Neural crest cell (in vitro differentiated cells): ENCODE data around the gene ERGIC2. TPM values are rescaled to one million over a fixed set of nuclear protein-coding genes. Genes with fewer than 3 reads are reported as not detected.
"Not testable (repeated sequence)": the region's sequence is repeated elsewhere in the genome, so short reads cannot be mapped to it uniquely, and the experiment has no call there.

Experiments
- DNase-seq: peaks from one replicate; pipeline ENCODE4 v3.0.0; 2021; ENCODE audit warnings: low read depth, mixed read lengths, low spot score
- H3K27ac Mint-ChIP-seq: one replicate; pipeline ENCODE4 v1.8.0; 2021; ENCODE audit warnings: mild to moderate bottlenecking, mixed read lengths; ENCODE audit not compliant: unreplicated experiment
- H3K27me3 Mint-ChIP-seq: 2 replicates; pipeline ENCODE4 v1.8.0; 2021; ENCODE audit warnings: low read depth, mild to moderate bottlenecking, mixed read lengths
- H3K36me3 Mint-ChIP-seq: 2 replicates; pipeline ENCODE4 v1.8.0; 2021; ENCODE audit warnings: low read depth, mild to moderate bottlenecking, mixed read lengths
- H3K4me1 Mint-ChIP-seq: 2 replicates; pipeline ENCODE4 v1.8.0; 2021; ENCODE audit warnings: mixed read lengths
- H3K4me3 Mint-ChIP-seq: one replicate; pipeline ENCODE4 v1.8.0; 2021; ENCODE audit warnings: mild to moderate bottlenecking, mixed read lengths
- H3K9me3 Mint-ChIP-seq: 2 replicates; pipeline ENCODE4 v1.8.0; 2021; ENCODE audit warnings: mixed read lengths
- total RNA-seq: library from RNA; stranded (reverse); gene quantifications from 2 replicates; pipeline ENCODE4 v1.2.1, GENCODE V29; 2021
- TF ChIP-seq, protein P1 (sequence below): fragments of 200-600 bp; sonication (generic); conservative IDR thresholded peaks from 2 replicates; pipeline ENCODE4 v1.5.0; 2021; ENCODE audit warnings: antibody characterized with exemption, mild to moderate bottlenecking

ERGIC2 gene
- total RNA-seq, 1 donor from 2014 or later = 48.9 TPM

DNA sequence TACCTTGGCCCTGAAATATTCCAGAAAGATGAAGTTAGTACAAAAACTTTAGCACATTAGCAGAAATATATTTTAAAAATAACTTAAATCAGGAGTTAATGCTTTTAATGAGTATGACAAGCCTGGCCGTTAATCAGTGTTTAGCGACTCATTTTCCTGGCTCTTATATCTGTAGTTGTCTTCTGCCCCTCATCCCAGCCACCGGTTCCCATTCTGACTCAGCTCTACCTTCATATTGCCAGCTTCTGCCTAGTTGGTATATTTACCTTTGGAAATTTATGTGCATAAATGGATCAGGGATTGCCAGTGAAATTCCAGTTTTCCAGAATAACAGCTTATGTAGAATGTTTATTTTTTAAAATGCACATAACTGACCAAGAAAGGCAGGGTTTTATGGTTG, 79.9 kb downstream of the ERGIC2 start:
- Mint-ChIP-seq H3K36me3 (no peaks in the 10 kb centered on the region), H3K27me3 (no peaks in the 10 kb centered on the region), H3K9me3 (no peaks in the 10 kb centered on the region), H3K27ac (no peak overlapping the region), H3K4me1 (no peaks in the 10 kb centered on the region), H3K4me3 (no peak overlapping the region)
- no peak for DNase-seq
- TF ChIP-seq, protein P1, sequence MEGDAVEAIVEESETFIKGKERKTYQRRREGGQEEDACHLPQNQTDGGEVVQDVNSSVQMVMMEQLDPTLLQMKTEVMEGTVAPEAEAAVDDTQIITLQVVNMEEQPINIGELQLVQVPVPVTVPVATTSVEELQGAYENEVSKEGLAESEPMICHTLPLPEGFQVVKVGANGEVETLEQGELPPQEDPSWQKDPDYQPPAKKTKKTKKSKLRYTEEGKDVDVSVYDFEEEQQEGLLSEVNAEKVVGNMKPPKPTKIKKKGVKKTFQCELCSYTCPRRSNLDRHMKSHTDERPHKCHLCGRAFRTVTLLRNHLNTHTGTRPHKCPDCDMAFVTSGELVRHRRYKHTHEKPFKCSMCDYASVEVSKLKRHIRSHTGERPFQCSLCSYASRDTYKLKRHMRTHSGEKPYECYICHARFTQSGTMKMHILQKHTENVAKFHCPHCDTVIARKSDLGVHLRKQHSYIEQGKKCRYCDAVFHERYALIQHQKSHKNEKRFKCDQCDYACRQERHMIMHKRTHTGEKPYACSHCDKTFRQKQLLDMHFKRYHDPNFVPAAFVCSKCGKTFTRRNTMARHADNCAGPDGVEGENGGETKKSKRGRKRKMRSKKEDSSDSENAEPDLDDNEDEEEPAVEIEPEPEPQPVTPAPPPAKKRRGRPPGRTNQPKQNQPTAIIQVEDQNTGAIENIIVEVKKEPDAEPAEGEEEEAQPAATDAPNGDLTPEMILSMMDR = no peak

DNA sequence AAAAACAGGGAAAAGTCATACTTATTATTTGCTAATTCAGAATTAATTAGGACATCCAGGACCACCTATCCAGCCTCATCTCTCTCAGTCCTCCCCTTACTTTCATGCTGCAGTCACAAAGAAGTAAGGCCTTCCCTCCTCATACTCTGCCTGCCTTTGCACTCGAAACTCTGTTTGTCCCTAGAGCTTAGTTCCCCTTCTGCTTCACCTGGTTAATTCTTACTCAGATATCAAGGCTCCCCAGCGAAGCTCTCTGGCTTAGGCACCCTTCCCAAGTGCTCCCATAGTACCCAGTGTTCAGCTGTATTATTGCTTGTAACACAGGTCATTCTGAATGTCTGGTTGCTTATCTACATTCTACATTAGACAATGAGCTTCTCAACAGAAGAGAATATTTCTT, 81.3 kb downstream of the ERGIC2 start:
- Mint-ChIP-seq H3K4me3 (no peak overlapping the region), H3K9me3 (no peaks in the 10 kb centered on the region), H3K4me1 (no peaks in the 10 kb centered on the region), H3K36me3 (no peaks in the 10 kb centered on the region), H3K27me3 (no peaks in the 10 kb centered on the region), H3K27ac (no peak overlapping the region)
- TF ChIP-seq, protein P1 = no peak
- DNase-seq = no peak

DNA sequence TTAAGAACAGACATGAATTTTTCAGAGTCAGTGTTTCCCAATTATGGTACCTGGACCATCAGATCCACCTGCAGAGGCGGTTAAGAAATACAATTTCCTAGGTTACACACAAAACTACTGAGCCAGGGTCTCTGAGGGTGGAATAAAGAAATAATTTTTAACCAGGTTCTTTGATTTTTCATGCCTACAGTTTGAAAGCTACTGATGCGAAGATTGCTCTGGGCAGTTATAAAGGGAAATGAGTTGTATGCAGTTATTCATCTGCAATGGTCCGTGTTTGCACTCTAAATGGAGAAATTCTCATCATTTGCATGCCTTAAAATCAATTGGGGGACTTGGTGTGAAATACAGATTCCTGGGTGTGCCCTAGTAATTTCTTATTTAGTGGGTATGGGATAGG, 89.7 kb downstream of the ERGIC2 start:
- no peak overlapping the region for H3K4me3 Mint-ChIP-seq
- H3K4me1 Mint-ChIP-seq = no peaks in the 10 kb centered on the region
- H3K27me3 Mint-ChIP-seq = no peaks in the 10 kb centered on the region
- no peak overlapping the region for H3K27ac Mint-ChIP-seq
- no peak for DNase-seq
- TF ChIP-seq, protein P1 = no peak
- H3K9me3 Mint-ChIP-seq = peaks cover 7% of the 10 kb centered on the region
- peaks cover 9% of the 10 kb centered on the region for H3K36me3 Mint-ChIP-seq

- not testable (repeated sequence) for H3K9me3 Mint-ChIP-seq, H3K27ac Mint-ChIP-seq
Observed at GRCh38 chr12:29290475-29290874, 90.5 kb downstream of the ERGIC2 start.

GRCh38 chr12:29288031-29288430, 92.9 kb downstream of the ERGIC2 start:
- Mint-ChIP-seq H3K4me1 (no peaks in the 10 kb centered on the region), H3K9me3 (peaks cover 10% of the 10 kb centered on the region), H3K4me3 (no peak overlapping the region), H3K27me3 (no peaks in the 10 kb centered on the region), H3K27ac (no peak overlapping the region), H3K36me3 (peaks cover 9% of the 10 kb centered on the region)
- no peak for DNase-seq
- TF ChIP-seq, protein P1 = no peak

More at GRCh38 chr12:29290475-29290874, 90.5 kb downstream of the ERGIC2 start:
- not testable (repeated sequence) for H3K27me3 Mint-ChIP-seq, H3K4me3 Mint-ChIP-seq, DNase-seq, H3K36me3 Mint-ChIP-seq, H3K4me1 Mint-ChIP-seq

DNA sequence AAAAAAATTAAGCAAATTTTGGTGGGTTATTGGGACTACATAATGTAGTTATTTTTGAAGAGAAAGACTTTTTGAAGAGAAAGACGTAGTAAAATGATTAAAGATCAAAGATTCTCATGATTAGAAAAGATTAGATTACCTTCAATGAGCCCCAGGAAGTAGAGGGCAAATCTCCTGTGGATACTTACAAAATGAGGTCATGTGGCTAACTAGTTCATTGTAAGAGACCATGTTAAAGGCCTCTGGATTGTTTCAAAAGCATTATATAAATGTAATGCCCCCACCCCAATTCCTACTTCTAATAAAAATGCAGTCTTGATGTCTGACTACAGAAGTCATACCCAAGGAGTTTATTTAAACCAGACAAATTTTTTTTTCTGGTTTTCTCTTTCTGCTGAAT, 93.3 kb downstream of the ERGIC2 start:
- H3K4me3 Mint-ChIP-seq = no peak overlapping the region
- TF ChIP-seq, protein P1 = no peak
- no peak overlapping the region for H3K27ac Mint-ChIP-seq
- H3K4me1 Mint-ChIP-seq = no peaks in the 10 kb centered on the region
- no peaks in the 10 kb centered on the region for H3K27me3 Mint-ChIP-seq
- peaks cover 9% of the 10 kb centered on the region for H3K36me3 Mint-ChIP-seq
- no peak for DNase-seq
- peaks cover 10% of the 10 kb centered on the region for H3K9me3 Mint-ChIP-seq

Other genes with a start within 250 kb of the ERGIC2 start
- gene FAR2, start 231.9 kb downstream of the ERGIC2 start, total RNA-seq = 13.3 and 13.6 TPM in 2 replicates
- 0.16 and 0.37 TPM in 2 replicates for gene OVCH1, start 116.5 kb upstream of the ERGIC2 start, total RNA-seq